A204.1 (cell line): ENCODE measurements around the gene ADAMTS17.

ENCODE experiments used
- FAIRE-seq: peaks from 2 replicates; lab custom pipeline; 2012; peaks lifted over from hg19 to GRCh38; lab: Jason Lieb, UNC

The ADAMTS17 gene

DNA sequence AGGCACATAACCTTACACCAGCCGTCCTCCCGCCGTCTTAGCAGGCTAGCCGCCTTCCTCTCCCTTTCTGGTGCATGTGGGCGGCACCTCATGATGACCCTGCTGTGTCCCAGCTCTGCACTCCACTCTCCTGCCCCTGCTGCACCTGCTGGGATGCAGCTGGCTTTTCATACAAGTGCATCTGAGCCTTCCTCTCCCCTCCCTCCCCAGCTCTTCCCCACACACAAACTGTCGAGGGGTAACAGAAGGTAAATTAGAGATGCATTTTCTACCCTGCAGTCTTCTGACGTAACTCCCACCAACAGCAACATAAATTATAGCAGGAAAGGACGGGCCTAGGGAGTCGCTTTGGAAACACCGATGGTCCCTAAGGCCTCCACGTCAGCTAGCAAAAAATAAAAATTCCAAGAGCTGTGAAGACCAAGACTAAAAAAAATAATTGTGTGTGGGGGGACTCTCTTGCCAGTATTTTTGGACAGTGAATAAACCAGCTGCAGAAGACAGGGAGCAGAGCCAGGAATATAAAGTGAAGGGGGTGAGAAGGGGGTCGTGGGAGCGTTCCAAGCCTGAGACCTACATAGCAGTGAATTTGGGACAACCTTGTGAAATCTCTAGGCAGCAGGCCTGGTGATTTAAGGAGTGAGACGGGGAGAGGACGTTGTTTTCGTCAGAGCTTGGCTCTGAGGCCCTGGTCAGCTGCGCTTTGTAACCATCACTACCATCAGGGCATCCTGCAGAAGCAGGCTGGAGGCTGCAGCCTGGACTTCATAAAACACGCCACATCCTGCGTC, 216.2 kb downstream of the ADAMTS17 start:
- FAIRE-seq: no peak

- no peak for FAIRE-seq
Measured at GRCh38 chr15:100124936-100125335, 216.8 kb downstream of the ADAMTS17 start.

DNA sequence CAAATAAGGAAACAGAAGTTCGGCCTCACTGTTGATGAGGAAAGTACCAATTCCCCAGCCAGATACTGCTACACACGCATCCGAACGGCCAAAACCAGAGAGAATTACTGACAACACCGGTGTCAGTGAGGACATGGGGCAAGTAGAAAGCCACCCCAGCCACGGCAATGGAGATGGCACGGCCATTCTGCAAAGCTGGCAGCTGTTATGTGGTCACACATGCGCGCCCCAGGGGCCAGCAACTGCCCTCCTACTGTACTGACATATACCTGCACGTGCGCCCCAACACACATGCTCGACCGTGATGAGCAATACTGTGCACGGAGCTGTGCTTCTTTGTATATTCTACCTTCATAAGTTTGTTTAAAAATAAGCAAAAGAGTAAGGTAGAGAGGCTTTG, 217.4 kb downstream of the ADAMTS17 start:
- FAIRE-seq: no peak

DNA sequence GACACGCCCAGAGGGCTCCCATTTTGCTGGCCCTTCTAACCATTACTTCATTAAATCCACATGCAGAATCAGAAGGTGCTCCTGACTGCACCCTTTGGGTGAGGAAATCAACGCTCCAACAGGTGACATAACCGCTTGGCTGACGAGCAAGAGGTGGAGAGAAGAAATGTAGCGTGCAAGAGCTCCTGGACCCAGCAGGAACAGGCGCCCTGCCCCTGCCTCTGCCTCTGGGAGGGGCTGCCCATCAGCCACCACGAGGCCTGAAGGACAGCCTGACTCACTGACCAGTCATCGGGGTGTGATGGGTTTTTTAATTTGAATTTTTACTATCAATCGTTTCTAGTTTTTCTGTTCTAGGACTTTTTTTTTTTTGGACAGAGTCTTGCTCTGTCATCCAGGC, 218.2 kb downstream of the ADAMTS17 start:
- no peak for FAIRE-seq

DNA sequence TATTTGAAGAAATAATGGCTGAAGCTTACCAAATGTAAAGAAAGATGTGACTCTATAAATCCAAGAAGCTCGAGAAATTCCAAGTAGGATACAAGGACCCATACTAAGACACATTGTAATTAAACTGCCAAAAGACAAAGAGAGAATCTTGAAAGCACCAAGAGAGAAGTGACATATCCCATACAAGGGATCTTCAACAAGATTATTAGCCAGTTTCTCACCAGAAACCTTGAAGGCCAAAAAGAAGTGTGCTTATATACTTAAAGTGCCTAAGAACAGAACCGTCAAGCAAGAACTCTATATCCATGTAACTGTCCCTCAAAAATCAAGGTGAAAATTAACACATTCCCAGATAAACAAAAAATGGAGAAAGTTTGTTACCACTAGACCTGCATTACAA, 220.5 kb downstream of the ADAMTS17 start:
- FAIRE-seq: no peak

DNA sequence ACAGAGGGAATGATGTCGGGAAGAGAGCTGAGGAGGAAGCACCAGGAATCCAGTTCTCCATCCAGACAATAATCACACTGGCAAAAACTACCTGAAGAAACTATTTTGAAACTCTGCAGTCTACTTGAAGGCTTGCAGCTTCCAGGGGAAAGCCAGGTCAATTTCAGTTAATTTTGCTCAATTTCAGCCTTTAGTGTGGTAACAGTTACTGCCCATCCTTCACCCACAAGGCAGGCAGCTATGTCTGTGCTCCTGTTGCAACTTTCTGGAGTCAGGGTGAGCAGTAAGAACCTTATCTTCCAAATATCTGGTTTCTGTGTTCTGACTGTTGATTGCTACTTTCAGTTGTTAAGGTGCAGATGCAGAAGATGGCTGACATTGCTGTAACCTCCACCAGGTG, 221.7 kb downstream of the ADAMTS17 start:
- no peak for FAIRE-seq

DNA sequence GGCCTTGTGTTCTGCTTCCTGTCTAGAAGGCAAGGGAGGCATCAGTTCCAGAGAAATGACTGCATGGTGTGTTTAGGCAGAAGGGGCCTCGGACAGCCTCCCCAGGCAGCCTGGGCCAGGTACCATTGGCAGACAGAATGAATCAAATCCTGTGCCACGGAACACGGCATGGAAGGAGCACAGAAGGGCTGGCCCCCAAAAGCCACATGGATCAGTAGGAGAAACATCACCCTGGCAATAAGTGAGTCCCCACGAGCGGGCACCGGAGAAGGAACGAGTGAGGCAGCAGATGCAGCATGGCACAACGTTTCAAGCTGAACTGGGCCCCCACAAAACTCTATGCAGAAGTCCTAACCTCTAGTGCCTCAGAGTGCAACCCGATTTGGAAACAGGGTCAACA, 223.2 kb downstream of the ADAMTS17 start:
- FAIRE-seq: no peak

DNA sequence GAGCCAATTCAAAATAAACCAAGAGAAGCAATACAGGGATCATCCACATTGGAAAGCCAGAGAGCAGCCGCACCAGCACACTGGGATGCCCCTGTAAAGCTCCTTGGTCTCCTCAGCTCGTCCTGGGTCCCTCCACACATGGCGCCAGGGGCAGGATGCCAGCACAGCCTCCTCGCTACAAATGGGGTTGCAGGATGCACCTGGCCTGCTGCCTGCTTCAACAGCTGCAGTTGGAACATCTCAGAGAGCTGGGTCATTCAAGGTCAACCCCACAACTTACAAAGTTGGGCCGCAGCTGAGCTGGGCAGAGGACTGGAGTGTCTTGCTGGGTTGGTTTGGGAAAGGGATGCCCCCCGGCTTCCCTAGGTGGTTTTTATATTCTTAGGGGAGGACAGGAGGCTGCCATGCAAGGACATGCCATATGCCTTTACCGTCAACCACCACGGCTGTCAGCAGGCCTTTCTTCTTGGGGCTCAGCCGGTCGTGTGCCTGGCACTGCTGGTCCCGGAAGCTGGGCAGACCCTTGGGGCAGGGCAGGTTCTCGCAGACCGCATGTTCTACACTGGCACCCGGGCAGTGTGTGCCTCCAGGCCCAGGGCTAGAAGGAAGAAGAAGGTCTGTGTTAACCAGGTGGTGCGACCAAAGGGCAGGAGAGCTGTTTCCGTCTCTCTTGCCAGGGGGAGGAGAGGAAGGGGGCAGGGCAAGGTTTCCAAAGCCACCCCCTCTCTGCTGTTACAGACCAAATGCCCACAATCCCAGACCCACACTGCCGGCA, 225.2 kb downstream of the ADAMTS17 start:
- no peak for FAIRE-seq

DNA sequence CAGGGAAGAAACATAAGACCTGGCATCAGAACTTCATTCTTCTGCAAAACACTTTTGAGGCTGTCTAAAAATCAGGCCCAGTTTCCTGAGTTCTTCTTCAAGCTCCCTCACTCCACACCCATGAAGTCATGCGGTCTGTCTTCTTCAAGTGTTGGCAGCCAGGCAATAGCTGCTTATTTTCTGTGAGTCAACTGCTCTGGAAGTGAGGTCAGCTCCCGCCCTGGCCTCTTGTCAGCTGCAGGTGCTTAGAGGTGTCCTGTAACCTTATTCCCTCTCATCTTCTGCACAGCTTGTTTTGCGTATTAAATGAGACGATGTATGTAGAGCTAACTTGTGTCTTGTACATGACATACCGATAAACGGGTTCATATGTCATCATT, 226.1 kb downstream of the ADAMTS17 start:
- FAIRE-seq: no peak

DNA sequence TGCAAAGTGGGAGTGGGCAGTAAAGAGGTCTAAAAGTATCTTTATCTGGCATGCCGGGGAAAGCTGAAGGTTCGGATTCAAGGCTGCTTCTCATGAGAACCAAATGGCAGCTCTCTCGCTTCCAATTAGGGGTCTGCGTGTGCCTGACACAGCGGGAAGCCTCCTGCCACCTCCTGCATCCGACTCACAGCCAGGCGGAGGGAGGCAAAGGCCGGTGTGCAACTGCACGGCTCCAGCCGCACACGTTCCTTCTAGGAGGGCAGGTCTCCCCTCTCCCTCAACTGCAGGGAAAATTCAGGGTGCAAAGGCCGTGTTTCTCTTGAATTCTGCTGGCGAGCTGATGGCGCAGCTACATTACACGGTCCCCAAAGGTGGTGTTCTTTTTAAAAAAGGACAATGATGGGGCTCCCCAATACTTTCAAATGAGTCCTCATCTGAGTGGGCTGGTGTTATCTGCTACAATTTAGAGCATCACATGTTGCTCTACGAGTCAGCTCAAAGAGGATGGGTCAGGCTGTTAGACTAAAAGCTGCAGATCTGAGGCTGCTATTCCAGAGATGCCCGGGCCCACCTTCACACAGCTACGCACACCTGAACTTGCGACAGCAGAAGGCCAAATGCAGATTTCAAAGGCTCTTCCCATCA, 226.6 kb downstream of the ADAMTS17 start:
- FAIRE-seq: no peak

DNA sequence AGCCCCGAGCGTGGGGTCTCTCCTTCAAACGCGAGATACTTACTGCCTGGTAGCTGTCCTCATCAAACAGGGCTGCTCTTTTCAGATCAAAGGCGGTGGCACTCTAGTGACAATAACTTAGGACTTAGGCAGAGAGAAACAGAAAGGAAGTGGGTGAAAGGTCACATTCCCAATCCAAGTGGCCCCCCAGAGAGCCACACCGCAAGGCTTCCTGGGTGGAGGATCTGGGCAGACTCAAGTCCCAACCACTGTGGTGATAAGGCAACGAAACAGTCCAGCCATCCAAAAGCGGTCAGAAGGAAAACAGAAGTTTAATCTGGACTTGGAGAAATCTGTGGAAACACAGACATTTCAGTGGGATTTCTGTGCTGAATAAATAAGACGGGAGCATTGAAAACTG, 227.2 kb downstream of the ADAMTS17 start:
- FAIRE-seq: no peak

GRCh38 chr15:100114100-100114499, 227.7 kb downstream of the ADAMTS17 start:
- FAIRE-seq: no peak

GRCh38 chr15:100113351-100114080, 228.3 kb downstream of the ADAMTS17 start:
- no peak for FAIRE-seq

- FAIRE-seq: no peak
Measured at GRCh38 chr15:100112636-100113305, 229.0 kb downstream of the ADAMTS17 start.

DNA sequence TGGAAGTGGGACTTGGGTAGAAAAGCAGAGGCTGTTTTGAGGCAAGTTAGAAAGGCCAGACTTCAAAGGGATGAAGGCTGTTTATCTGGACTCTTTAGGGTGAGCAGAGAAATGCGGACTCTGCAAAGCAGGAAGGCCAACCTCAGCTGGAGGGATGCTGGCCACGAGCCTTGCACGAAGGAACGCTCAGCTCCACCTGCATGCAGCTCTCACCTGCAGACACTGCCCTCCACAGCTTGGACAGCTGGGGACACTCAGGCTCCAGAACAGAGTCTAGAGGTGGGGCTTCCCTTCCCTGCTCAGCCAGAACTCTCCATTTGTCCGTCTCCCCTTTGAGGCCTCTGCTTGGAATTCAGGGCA, 229.7 kb downstream of the ADAMTS17 start:
- FAIRE-seq: no peak

DNA sequence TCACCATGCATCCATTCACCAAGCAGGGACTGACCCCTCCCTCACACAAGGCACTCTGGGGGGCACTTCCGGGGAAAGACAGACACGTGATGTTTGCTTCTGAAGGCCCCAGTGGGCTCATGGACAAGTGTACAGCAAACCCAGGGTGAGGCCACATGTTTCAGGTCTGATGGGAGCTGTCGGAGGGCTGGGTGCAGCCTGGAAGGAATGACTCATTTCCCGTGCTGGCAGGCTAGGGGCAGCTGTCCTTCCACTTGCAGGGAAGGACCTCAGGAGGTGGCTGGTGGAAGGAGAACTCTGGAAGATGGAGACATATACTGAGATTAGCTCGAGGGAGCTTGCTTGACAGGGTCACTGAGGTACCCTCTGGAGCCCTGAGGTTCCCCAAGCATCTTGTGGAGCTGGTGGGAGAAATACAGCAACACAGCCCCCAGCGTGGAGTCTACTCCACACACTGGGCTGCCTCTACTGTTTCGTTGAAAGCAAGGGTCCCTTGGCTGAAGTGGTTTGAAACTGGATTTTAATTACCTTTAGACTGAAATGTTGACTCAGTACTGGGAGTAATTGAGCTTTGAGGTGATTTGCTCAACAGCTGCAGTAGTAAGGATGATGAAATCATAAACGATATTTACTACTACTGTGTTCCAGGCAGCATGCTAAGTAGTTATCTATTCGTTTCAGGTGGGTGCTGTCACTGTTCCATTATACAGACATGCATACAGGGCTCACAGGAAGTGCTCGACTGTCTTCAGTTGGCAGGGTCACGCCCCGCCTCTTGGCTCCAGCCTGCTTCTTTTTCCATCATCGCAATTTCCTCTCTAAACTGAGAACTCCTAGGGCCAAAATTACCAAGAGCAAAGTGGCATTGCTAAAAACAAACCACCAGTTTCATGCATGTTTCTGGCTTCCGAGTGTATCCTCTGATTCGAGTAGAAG, 230.4 kb downstream of the ADAMTS17 start:
- no peak for FAIRE-seq

GRCh38 chr15:100109486-100110035, 232.2 kb downstream of the ADAMTS17 start:
- no peak for FAIRE-seq

- no peak for FAIRE-seq
Measured at GRCh38 chr15:100108846-100109245, 232.9 kb downstream of the ADAMTS17 start.

DNA sequence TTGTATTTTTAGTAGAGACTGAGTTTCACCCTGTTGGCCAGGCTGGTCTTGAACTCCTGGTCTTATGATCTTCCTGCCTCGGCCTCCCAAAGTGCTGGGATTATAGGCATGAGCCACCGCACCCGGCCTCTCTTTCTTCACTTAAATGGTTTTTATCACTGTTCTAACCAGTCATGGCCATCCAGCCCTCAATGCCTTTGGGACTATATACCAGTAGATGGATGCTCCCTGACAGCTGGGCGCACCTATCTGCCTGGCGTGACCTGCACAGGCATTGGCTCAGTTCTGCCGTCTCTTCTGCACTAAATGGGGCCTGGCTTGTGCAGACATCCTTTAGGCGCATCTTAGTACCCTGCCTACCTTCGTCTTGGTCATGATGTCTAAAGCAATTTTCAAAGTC, 233.4 kb downstream of the ADAMTS17 start:
- no peak for FAIRE-seq

- no peak for FAIRE-seq
Measured at GRCh38 chr15:100107606-100108225, 234.1 kb downstream of the ADAMTS17 start.
